Liver (tissue), 3 donors: ENCODE results near the gene MYL12B.

Experiments
- GABPA ChIP-seq, 2 donors: IDR thresholded peaks in 1 of 2; conservative IDR thresholded peaks in 1 of 2; 2 replicates each; pipeline ENCODE4 v1.6.1; 2016; ENCODE audit warnings: antibody characterized with exemption in 2 of 2, mild to moderate bottlenecking in 1 of 2, moderate library complexity in 1 of 2
- MAX ChIP-seq: IDR thresholded peaks from 2 replicates; pipeline ENCODE4 v1.6.1; 2016; ENCODE audit warnings: antibody characterized with exemption
- RAD21 ChIP-seq, 2 donors: IDR thresholded peaks; 2 replicates each; pipeline ENCODE4 v1.6.1; 2016; ENCODE audit warnings: antibody characterized with exemption in 2 of 2, mild to moderate bottlenecking in 2 of 2
- RXRA ChIP-seq, 2 donors: IDR thresholded peaks; 2 replicates each; pipeline ENCODE4 v1.6.1; 2017 to 2018; ENCODE audit warnings: antibody characterized with exemption in 2 of 2, mild to moderate bottlenecking in 1 of 2
- TAF1 ChIP-seq: conservative IDR thresholded peaks from 2 replicates; pipeline ENCODE4 v1.6.1; 2016; ENCODE audit warnings: antibody characterized with exemption, mild to moderate bottlenecking
- YY1 ChIP-seq: IDR thresholded peaks from 2 replicates; pipeline ENCODE4 v1.6.1; 2016; ENCODE audit warnings: antibody characterized with exemption, mild to moderate bottlenecking
- TF ChIP-seq, protein P1 (sequence below): fragments of 150-350 bp; IDR thresholded peaks from 2 replicates; pipeline ENCODE4 v1.5.1; 2017; ENCODE audit warnings: improper control_type of control experiment, low read depth, low read length; ENCODE audit not compliant: missing input control
- TF ChIP-seq, protein P2 (sequence below): IDR thresholded peaks from 2 replicates; pipeline ENCODE4 v1.6.1; 2016; ENCODE audit warnings: antibody characterized with exemption
- donor health status: healthy.
- donor health status: healthy.

DNA sequence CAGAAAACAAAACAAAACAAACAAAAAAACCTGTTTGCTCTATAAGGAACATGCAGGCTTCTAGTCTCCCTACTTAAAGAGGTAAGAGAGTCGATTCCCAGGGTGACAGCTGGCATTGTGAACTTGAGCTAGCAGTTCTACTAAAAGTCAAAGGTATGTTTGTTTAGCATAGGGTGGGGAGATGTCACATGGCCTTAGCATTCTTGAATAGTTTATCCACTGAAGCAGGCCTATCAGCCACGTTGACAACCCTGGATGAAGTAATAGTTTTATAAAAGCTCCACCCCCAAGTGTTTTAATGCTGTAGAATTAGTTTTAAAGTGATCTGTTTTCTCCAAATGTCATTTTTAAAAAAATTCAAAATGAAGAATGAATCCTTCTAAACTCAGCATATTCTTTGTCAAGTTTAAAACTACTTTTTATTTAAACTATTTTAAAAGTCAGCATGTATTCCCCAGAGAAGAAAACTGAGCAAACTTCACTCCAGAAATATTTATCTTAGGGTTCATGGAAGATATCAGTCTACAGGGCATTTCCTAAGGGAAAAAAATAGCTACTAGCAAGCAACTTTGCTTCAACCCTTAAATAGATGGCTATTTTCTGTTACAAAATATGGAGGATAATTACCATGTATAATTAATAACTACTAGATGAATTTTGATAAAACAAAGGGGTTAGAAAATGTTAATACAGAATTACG, 43.8 kb upstream of the MYL12B start:
- TF ChIP-seq, protein P1, sequence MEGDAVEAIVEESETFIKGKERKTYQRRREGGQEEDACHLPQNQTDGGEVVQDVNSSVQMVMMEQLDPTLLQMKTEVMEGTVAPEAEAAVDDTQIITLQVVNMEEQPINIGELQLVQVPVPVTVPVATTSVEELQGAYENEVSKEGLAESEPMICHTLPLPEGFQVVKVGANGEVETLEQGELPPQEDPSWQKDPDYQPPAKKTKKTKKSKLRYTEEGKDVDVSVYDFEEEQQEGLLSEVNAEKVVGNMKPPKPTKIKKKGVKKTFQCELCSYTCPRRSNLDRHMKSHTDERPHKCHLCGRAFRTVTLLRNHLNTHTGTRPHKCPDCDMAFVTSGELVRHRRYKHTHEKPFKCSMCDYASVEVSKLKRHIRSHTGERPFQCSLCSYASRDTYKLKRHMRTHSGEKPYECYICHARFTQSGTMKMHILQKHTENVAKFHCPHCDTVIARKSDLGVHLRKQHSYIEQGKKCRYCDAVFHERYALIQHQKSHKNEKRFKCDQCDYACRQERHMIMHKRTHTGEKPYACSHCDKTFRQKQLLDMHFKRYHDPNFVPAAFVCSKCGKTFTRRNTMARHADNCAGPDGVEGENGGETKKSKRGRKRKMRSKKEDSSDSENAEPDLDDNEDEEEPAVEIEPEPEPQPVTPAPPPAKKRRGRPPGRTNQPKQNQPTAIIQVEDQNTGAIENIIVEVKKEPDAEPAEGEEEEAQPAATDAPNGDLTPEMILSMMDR = no peak
- TF ChIP-seq MAX (no peak), RAD21 (IDR thresholded peaks at IDR 0.05) (no peak), GABPA (IDR thresholded peaks at IDR 0.05 in 1 of 2, conservative IDR thresholded peaks at IDR 0.05 in 1 of 2) (no peak), RXRA (IDR thresholded peaks at IDR 0.05) (peak; percentile 65 to 77), TAF1 (peak; percentile 67), YY1 (peak; percentile 58)
- TF ChIP-seq, protein P2, sequence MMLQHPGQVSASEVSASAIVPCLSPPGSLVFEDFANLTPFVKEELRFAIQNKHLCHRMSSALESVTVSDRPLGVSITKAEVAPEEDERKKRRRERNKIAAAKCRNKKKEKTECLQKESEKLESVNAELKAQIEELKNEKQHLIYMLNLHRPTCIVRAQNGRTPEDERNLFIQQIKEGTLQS = no peak
